ENCODE measurements around the gene CXCL14. TPM values are rescaled to one million over a fixed set of nuclear protein-coding genes. Genes with fewer than 3 reads are reported as not detected.

The CXCL14 gene
- total RNA-seq, 1 experiment from 2014 or later, result not detected

DNA sequence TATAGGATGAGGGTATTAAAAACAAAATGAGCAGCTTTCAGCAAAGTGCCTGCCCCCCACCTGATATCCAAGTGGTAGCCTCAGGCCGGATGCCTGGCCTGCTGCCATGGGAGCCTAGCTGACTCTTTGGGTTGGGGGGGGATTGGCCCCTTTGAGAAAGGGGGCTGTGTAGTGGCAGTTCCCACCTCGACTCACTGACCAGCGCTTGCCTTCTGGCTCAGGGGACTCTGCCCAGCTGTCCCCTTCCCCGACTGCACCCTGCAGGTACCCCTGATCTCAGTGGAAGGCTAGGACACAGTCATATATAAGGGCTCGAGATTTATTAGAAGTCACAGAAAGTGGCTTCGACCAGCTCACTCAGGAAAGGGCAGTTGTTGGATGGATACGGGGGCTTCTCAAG, 41.5 kb downstream of the CXCL14 start:
- POLR2A ChIA-PET (ENCODE audit: low non-redundant PET), result interaction anchor here (0.7 kb wide), 1 partner anchor 540 kb away, joined by 3 read pairs; no protein-coding TSS in a partner anchor
- H3K27ac ChIP-seq (ENCODE audit: low read depth, low read length, poor library complexity, severe bottlenecking), result no peak overlapping the region
- TF ChIP-seq, protein P1, sequence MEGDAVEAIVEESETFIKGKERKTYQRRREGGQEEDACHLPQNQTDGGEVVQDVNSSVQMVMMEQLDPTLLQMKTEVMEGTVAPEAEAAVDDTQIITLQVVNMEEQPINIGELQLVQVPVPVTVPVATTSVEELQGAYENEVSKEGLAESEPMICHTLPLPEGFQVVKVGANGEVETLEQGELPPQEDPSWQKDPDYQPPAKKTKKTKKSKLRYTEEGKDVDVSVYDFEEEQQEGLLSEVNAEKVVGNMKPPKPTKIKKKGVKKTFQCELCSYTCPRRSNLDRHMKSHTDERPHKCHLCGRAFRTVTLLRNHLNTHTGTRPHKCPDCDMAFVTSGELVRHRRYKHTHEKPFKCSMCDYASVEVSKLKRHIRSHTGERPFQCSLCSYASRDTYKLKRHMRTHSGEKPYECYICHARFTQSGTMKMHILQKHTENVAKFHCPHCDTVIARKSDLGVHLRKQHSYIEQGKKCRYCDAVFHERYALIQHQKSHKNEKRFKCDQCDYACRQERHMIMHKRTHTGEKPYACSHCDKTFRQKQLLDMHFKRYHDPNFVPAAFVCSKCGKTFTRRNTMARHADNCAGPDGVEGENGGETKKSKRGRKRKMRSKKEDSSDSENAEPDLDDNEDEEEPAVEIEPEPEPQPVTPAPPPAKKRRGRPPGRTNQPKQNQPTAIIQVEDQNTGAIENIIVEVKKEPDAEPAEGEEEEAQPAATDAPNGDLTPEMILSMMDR (conservative IDR thresholded peaks at IDR 0.05; ENCODE audit: low read depth, low read length), result no peak
- no peak for TF ChIP-seq EZH2 (IDR thresholded peaks at IDR 0.05; ENCODE audit: borderline replicate concordance, low read depth, low read length, poor library complexity, severe bottlenecking)
- intact Hi-C loops (cut with micrococcal nuclease; ENCODE audit: unreplicated experiment), result no loop called here
- H3K27me3 ChIP-seq (replicated peaks; ENCODE audit: insufficient read depth, low read depth, low read length, poor library complexity), result peaks cover 100% of the 10 kb centered on the region
- CTCF ChIA-PET, result no interaction called here
- no peak for DNase-seq (ENCODE audit: low spot score)
- no peaks in the 10 kb centered on the region for H3K9me3 ChIP-seq (ENCODE audit: low read depth, low read length, poor library complexity, severe bottlenecking)
- H3K4me1 ChIP-seq (ENCODE audit: insufficient read depth, low read length, poor library complexity, severe bottlenecking), result no peaks in the 10 kb centered on the region
- H3K36me3 ChIP-seq (ENCODE audit: insufficient read depth, low read length, poor library complexity, severe bottlenecking), result no peaks in the 10 kb centered on the region
- no peak overlapping the region for H3K4me3 ChIP-seq (ENCODE audit: low read depth, low read length, poor library complexity, severe bottlenecking)
- BruUV-seq (replicated peaks), result no TSS peak

DNA sequence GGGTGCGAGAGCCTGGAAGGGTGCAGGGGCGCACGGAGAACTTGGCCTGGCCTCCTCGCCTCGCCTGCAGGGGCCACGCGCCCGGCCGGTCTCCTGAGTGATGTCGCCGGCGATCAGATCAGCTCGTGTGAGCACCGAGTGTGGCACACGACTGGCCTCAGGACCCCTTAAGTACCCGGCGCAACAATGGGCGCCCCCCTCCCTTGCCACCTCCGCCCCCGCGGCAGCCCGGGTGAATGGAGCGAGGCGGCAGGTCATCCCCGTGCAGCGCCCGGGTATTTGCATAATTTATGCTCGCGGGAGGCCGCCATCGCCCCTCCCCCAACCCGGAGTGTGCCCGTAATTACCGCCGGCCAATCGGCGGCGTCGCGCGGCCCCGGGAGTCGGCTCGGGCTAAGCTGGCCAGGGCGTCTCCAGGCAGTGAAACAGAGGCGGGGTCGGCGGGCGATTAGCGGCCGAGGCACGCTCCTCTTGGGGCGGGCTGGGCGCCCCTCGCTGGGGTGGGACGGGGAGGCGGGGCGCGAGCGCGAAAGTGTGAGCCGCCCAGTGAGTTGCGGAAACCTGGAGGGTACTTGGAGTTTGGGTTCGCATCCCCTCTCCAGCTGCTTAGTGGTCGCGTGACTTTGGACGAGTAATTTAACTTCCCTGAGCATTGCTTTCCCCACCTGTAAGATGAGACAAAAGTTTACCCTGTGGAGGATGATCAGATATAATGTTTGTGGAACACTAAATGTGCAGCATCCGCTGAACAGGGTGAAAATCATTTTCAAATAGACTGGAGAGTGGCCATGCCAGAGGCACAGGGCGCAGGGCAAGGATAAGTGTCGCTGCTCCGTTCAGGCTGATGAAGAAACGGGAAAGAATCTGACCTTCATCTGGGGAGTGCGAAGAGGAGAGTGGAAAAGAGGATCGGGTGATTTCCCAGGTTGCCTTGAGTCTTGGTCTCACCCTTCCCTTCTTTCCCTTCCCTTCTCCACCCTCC, 42.7 kb downstream of the CXCL14 start, which contains the start of gene NEUROG1:
Gene NEUROG1, minus strand, starts transcription at position 145 of the 982 bp plus-strand sequence. CDS start 274 bp downstream, outside the sequence.
- intact Hi-C loops (cut with micrococcal nuclease; ENCODE audit: unreplicated experiment), result no loop called here
- POLR2A ChIA-PET (ENCODE audit: low non-redundant PET), result no interaction called here
- TF ChIP-seq, protein P1 (conservative IDR thresholded peaks at IDR 0.05; ENCODE audit: low read depth, low read length), result no peak
- TF ChIP-seq EZH2 (IDR thresholded peaks at IDR 0.05; ENCODE audit: borderline replicate concordance, low read depth, low read length, poor library complexity, severe bottlenecking), result peak; percentile 82
- H3K36me3 ChIP-seq (ENCODE audit: insufficient read depth, low read length, poor library complexity, severe bottlenecking), result no peaks in the 10 kb centered on the region
- CTCF ChIA-PET, result no interaction called here
- DNase-seq (ENCODE audit: low spot score), result peak; percentile 30
- no peaks in the 10 kb centered on the region for H3K9me3 ChIP-seq (ENCODE audit: low read depth, low read length, poor library complexity, severe bottlenecking)
- no TSS peak for BruUV-seq (replicated peaks)
- no peak within 1 kb of the TSS for H3K27ac ChIP-seq (ENCODE audit: low read depth, low read length, poor library complexity, severe bottlenecking)
- peaks cover 98% of the 10 kb centered on the region for H3K27me3 ChIP-seq (replicated peaks; ENCODE audit: insufficient read depth, low read depth, low read length, poor library complexity)
- no peaks in the 10 kb centered on the region for H3K4me1 ChIP-seq (ENCODE audit: insufficient read depth, low read length, poor library complexity, severe bottlenecking)
- H3K4me3 ChIP-seq (ENCODE audit: low read depth, low read length, poor library complexity, severe bottlenecking), result peak within 1 kb of the TSS; percentile 10

DNA sequence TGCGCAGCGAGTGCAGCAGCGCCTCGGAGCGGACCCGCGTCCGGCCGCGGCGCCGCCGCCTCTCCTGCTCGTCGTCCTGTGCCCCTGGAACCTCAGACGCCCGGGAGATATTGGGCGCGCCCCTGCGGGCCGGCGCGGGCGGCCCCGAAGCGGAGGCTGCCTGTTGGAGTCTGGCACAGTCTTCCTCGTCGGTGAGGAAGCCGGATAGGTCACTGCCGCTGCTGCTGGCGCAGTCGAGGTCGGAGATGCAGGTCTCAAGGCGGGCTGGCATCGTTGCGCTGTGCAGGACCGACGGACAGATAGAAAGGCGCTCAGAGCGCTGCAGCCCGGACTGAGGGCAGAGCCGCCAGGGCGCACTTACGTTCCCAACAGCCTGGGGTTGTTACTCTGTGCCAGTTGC, 43.4 kb downstream of the CXCL14 start:
- no peak overlapping the region for H3K4me3 ChIP-seq (ENCODE audit: low read depth, low read length, poor library complexity, severe bottlenecking)
- peaks cover 98% of the 10 kb centered on the region for H3K27me3 ChIP-seq (replicated peaks; ENCODE audit: insufficient read depth, low read depth, low read length, poor library complexity)
- H3K9me3 ChIP-seq (ENCODE audit: low read depth, low read length, poor library complexity, severe bottlenecking), result no peaks in the 10 kb centered on the region
- no TSS peak for BruUV-seq (replicated peaks)
- no peak overlapping the region for H3K27ac ChIP-seq (ENCODE audit: low read depth, low read length, poor library complexity, severe bottlenecking)
- no peak for DNase-seq (ENCODE audit: low spot score)
- ChIA-PET CTCF (no interaction called here), POLR2A (ENCODE audit: low non-redundant PET) (no interaction called here)
- TF ChIP-seq EZH2 (IDR thresholded peaks at IDR 0.05; ENCODE audit: borderline replicate concordance, low read depth, low read length, poor library complexity, severe bottlenecking), result peak; percentile 40
- TF ChIP-seq, protein P1 (conservative IDR thresholded peaks at IDR 0.05; ENCODE audit: low read depth, low read length), result no peak
- no peaks in the 10 kb centered on the region for H3K4me1 ChIP-seq (ENCODE audit: insufficient read depth, low read length, poor library complexity, severe bottlenecking)
- intact Hi-C loops (cut with micrococcal nuclease; ENCODE audit: unreplicated experiment), result no loop called here
- H3K36me3 ChIP-seq (ENCODE audit: insufficient read depth, low read length, poor library complexity, severe bottlenecking), result no peaks in the 10 kb centered on the region
